Activated naive CD4-positive, alpha-beta T cell treated with anti-CD3 and anti-CD28 coated beads, Interleukin-2, amount 50 U/mL, for 24 hours (primary cell): ENCODE data around the gene CBY1.
"Not testable (repeated sequence)": the region's sequence is repeated elsewhere in the genome, so short reads cannot be mapped to it uniquely, and the experiment has no call there.

Source experiments
- H3K27ac Mint-ChIP-seq: one replicate; pipeline ENCODE4 v1.8.0; 2021; ENCODE audit warnings: mild to moderate bottlenecking, mixed read lengths
- H3K27me3 Mint-ChIP-seq: one replicate; pipeline ENCODE4 v1.8.0; 2021; ENCODE audit warnings: mixed read lengths
- H3K36me3 Mint-ChIP-seq: one replicate; pipeline ENCODE4 v1.8.0; 2021; ENCODE audit warnings: mixed read lengths
- H3K4me1 Mint-ChIP-seq: one replicate; pipeline ENCODE4 v1.8.0; 2021; ENCODE audit warnings: mixed read lengths
- H3K4me3 Mint-ChIP-seq: one replicate; pipeline ENCODE4 v1.8.0; 2021; ENCODE audit warnings: mild to moderate bottlenecking, mixed read lengths
- H3K9me3 Mint-ChIP-seq: one replicate; pipeline ENCODE4 v1.8.0; 2021; ENCODE audit warnings: mixed read lengths

The CBY1 gene

GRCh38 chr22:38656256-38657044 lies at the start of gene CBY1, which contains the start of gene FAM227A:
Gene CBY1, plus strand, starts transcription at chr22:38656638. Its CDS starts 11,417 bp downstream, at chr22:38668055.
Gene FAM227A, minus strand, starts transcription at chr22:38656392. Its CDS starts 6,224 bp downstream, at chr22:38650168.
- Mint-ChIP-seq H3K36me3 (no peaks in the 10 kb centered on the region), H3K4me1 (peaks cover 15% of the 10 kb centered on the region), H3K27ac (peak within 1 kb of the TSS; percentile 98), H3K9me3 (no peaks in the 10 kb centered on the region), H3K27me3 (no peaks in the 10 kb centered on the region), H3K4me3 (peak within 1 kb of the TSS; percentile 93)

- Mint-ChIP-seq H3K27me3 (no peaks in the 10 kb centered on the region), H3K36me3 (no peaks in the 10 kb centered on the region), H3K27ac (no peak overlapping the region), H3K4me3 (no peak overlapping the region), H3K4me1 (no peaks in the 10 kb centered on the region), H3K9me3 (no peaks in the 10 kb centered on the region)
These were observed 48.8 kb upstream of the CBY1 start for GRCh38 chr22:38607680-38608079.

- no peaks in the 10 kb centered on the region for H3K9me3 Mint-ChIP-seq
- no peak overlapping the region for H3K27ac Mint-ChIP-seq
- H3K4me3 Mint-ChIP-seq: peak overlapping the region; percentile 23
These were observed 47.3 kb upstream of the CBY1 start for GRCh38 chr22:38608992-38609750.

GRCh38 chr22:38610234-38610633 lies 46.2 kb upstream of the CBY1 start:
- Mint-ChIP-seq H3K9me3 (no peaks in the 10 kb centered on the region), H3K4me3 (no peak overlapping the region), H3K27me3 (no peaks in the 10 kb centered on the region), H3K27ac (no peak overlapping the region), H3K4me1 (no peaks in the 10 kb centered on the region), H3K36me3 (no peaks in the 10 kb centered on the region)

More at GRCh38 chr22:38608992-38609750, 47.3 kb upstream of the CBY1 start:
- H3K36me3 Mint-ChIP-seq: no peaks in the 10 kb centered on the region
- no peaks in the 10 kb centered on the region for H3K4me1 Mint-ChIP-seq
- H3K27me3 Mint-ChIP-seq: no peaks in the 10 kb centered on the region

GRCh38 chr22:38611559-38611958 lies 44.9 kb upstream of the CBY1 start:
- Mint-ChIP-seq H3K36me3 (peaks cover 3% of the 10 kb centered on the region), H3K4me3 (no peak overlapping the region), H3K9me3 (no peaks in the 10 kb centered on the region), H3K4me1 (no peaks in the 10 kb centered on the region), H3K27me3 (no peaks in the 10 kb centered on the region), H3K27ac (no peak overlapping the region)

- H3K36me3 Mint-ChIP-seq: peaks cover 3% of the 10 kb centered on the region
These were observed 44.0 kb upstream of the CBY1 start for GRCh38 chr22:38612217-38613006.

GRCh38 chr22:38613588-38613987 lies 42.9 kb upstream of the CBY1 start:
- H3K27me3 Mint-ChIP-seq: no peaks in the 10 kb centered on the region
- no peak overlapping the region for H3K4me3 Mint-ChIP-seq
- H3K4me1 Mint-ChIP-seq: no peaks in the 10 kb centered on the region
- no peaks in the 10 kb centered on the region for H3K9me3 Mint-ChIP-seq
- H3K36me3 Mint-ChIP-seq: peaks cover 3% of the 10 kb centered on the region
- H3K27ac Mint-ChIP-seq: no peak overlapping the region

More at GRCh38 chr22:38612217-38613006, 44.0 kb upstream of the CBY1 start:
- H3K27ac Mint-ChIP-seq: no peak overlapping the region
- H3K4me1 Mint-ChIP-seq: no peaks in the 10 kb centered on the region
- no peaks in the 10 kb centered on the region for H3K9me3 Mint-ChIP-seq
- no peaks in the 10 kb centered on the region for H3K27me3 Mint-ChIP-seq
- no peak overlapping the region for H3K4me3 Mint-ChIP-seq

- H3K9me3 Mint-ChIP-seq: no peaks in the 10 kb centered on the region
- no peaks in the 10 kb centered on the region for H3K4me1 Mint-ChIP-seq
- no peaks in the 10 kb centered on the region for H3K27me3 Mint-ChIP-seq
- no peak overlapping the region for H3K27ac Mint-ChIP-seq
- H3K36me3 Mint-ChIP-seq: peaks cover 3% of the 10 kb centered on the region
- H3K4me3 Mint-ChIP-seq: no peak overlapping the region
These were observed 41.9 kb upstream of the CBY1 start for GRCh38 chr22:38614332-38615063.

- not testable (repeated sequence) for H3K9me3 Mint-ChIP-seq, H3K4me3 Mint-ChIP-seq, H3K27me3 Mint-ChIP-seq, H3K36me3 Mint-ChIP-seq, H3K4me1 Mint-ChIP-seq, H3K27ac Mint-ChIP-seq
These were observed 41.4 kb upstream of the CBY1 start for GRCh38 chr22:38615064-38615405.

- H3K9me3 Mint-ChIP-seq: no peaks in the 10 kb centered on the region
- no peaks in the 10 kb centered on the region for H3K4me1 Mint-ChIP-seq
- H3K36me3 Mint-ChIP-seq: peaks cover 3% of the 10 kb centered on the region
- no peak overlapping the region for H3K4me3 Mint-ChIP-seq
- no peak overlapping the region for H3K27ac Mint-ChIP-seq
- no peaks in the 10 kb centered on the region for H3K27me3 Mint-ChIP-seq
These were observed 38.2 kb upstream of the CBY1 start for GRCh38 chr22:38618258-38618657.

- Mint-ChIP-seq H3K9me3 (no peaks in the 10 kb centered on the region), H3K36me3 (peaks cover 3% of the 10 kb centered on the region), H3K27me3 (no peaks in the 10 kb centered on the region), H3K27ac (no peak overlapping the region), H3K4me3 (no peak overlapping the region), H3K4me1 (no peaks in the 10 kb centered on the region)
These were observed 37.8 kb upstream of the CBY1 start for GRCh38 chr22:38618682-38619081.

- H3K36me3 Mint-ChIP-seq: no peaks in the 10 kb centered on the region
- no peaks in the 10 kb centered on the region for H3K4me1 Mint-ChIP-seq
- no peaks in the 10 kb centered on the region for H3K27me3 Mint-ChIP-seq
- no peak overlapping the region for H3K27ac Mint-ChIP-seq
- no peaks in the 10 kb centered on the region for H3K9me3 Mint-ChIP-seq
- no peak overlapping the region for H3K4me3 Mint-ChIP-seq
These were observed 33.1 kb upstream of the CBY1 start for GRCh38 chr22:38623351-38623750.

- Mint-ChIP-seq H3K4me1 (peaks cover 17% of the 10 kb centered on the region), H3K9me3 (no peaks in the 10 kb centered on the region), H3K27ac (no peak overlapping the region), H3K4me3 (no peak overlapping the region), H3K36me3 (no peaks in the 10 kb centered on the region), H3K27me3 (no peaks in the 10 kb centered on the region)
These were observed 28.0 kb upstream of the CBY1 start for GRCh38 chr22:38628444-38628843.

GRCh38 chr22:38629108-38629507 lies 27.3 kb upstream of the CBY1 start:
- Mint-ChIP-seq H3K27ac (no peak overlapping the region), H3K36me3 (no peaks in the 10 kb centered on the region), H3K27me3 (no peaks in the 10 kb centered on the region), H3K4me1 (peaks cover 17% of the 10 kb centered on the region), H3K4me3 (no peak overlapping the region), H3K9me3 (no peaks in the 10 kb centered on the region)

GRCh38 chr22:38631724-38632123 lies 24.7 kb upstream of the CBY1 start:
- no peaks in the 10 kb centered on the region for H3K9me3 Mint-ChIP-seq

More at GRCh38 chr22:38631724-38632123, 24.7 kb upstream of the CBY1 start:
- no peaks in the 10 kb centered on the region for H3K27me3 Mint-ChIP-seq
- no peak overlapping the region for H3K27ac Mint-ChIP-seq
- no peaks in the 10 kb centered on the region for H3K36me3 Mint-ChIP-seq
- H3K4me1 Mint-ChIP-seq: peaks cover 17% of the 10 kb centered on the region
- H3K4me3 Mint-ChIP-seq: no peak overlapping the region
